CD14-positive monocyte (primary cell): ENCODE data around the gene TAF1B. TPM values are rescaled to one million over a fixed set of nuclear protein-coding genes. Genes with fewer than 3 reads are reported as not detected.

Experiments
- DNase-seq, 3 donors: peaks; one replicate each; pipeline ENCODE4 v3.0.0-alpha.2; 2011 to 2022
- H2AFZ ChIP-seq: 2 replicates; pipeline ENCODE4 v1.6.0; 2012; ENCODE audit warnings: mild to moderate bottlenecking, low read depth, low read length, inconsistent platforms; ENCODE audit not compliant: insufficient read depth, poor library complexity, severe bottlenecking
- H3K27ac ChIP-seq, 2 donors: 1 replicate in 1 of 2; 2 replicates in 1 of 2; pipeline ENCODE4 v1.5.1; 2012 to 2013; ENCODE audit warnings: low read length in 2 of 2, control low read depth in 1 of 2, inconsistent platforms in 1 of 2, low read depth in 1 of 2, mild to moderate bottlenecking in 1 of 2
- H3K27me3 ChIP-seq, 2 donors: one replicate each; pipeline versions ENCODE4 v1.6.0 to v1.6.1; 2011 to 2013; ENCODE audit warnings: low read length in 2 of 2; ENCODE audit not compliant: control insufficient read depth in 2 of 2, insufficient read depth in 2 of 2
- H3K36me3 ChIP-seq, 2 donors: replicated peaks in 1 of 2; 1 replicate in 1 of 2; 2 replicates in 1 of 2; pipeline versions ENCODE4 v1.5.1 to v1.6.1; 2012 to 2013; ENCODE audit warnings: low read length in 2 of 2, control low read depth in 1 of 2, inconsistent platforms in 1 of 2, mild to moderate bottlenecking in 1 of 2; ENCODE audit not compliant: insufficient read depth in 2 of 2, control insufficient read depth in 1 of 2
- H3K4me1 ChIP-seq, 2 donors: 1 replicate in 1 of 2; 2 replicates in 1 of 2; pipeline versions ENCODE4 v1.5.1 to v1.6.1; 2012 to 2013; ENCODE audit warnings: low read length in 2 of 2, control low read depth in 1 of 2, inconsistent platforms in 1 of 2, mild to moderate bottlenecking in 1 of 2, moderate library complexity in 1 of 2; ENCODE audit not compliant: insufficient read depth in 2 of 2, control insufficient read depth in 1 of 2
- H3K4me2 ChIP-seq: replicated peaks from 2 replicates; pipeline ENCODE3; 2012; ENCODE audit warnings: low read length, moderate library complexity, mild to moderate bottlenecking; ENCODE audit not compliant: poor library complexity, severe bottlenecking; ENCODE audit errors: extremely low read depth
- H3K4me3 ChIP-seq, 3 experiments: fragments of 200-600 bp in 1 of 3; sonication (generic) in 1 of 3; replicated peaks in 1 of 3; 1 replicate in 2 of 3; 2 replicates in 1 of 3; pipeline ENCODE4 v1.5.1; 2011 to 2013; ENCODE audit warnings: low read length in 3 of 3, mild to moderate bottlenecking in 3 of 3, control low read depth in 2 of 3, low read depth in 2 of 3, inconsistent platforms in 1 of 3, moderate library complexity in 1 of 3
- H3K79me2 ChIP-seq: 2 replicates; pipeline ENCODE4 v1.6.0; 2012; ENCODE audit warnings: mild to moderate bottlenecking, control low read depth, inconsistent platforms, low read length, moderate library complexity; ENCODE audit not compliant: insufficient read depth
- H3K9ac ChIP-seq: 2 replicates; pipeline ENCODE4 v1.6.0; 2017; ENCODE audit warnings: low read length, mild to moderate bottlenecking; ENCODE audit not compliant: insufficient read depth, poor library complexity, severe bottlenecking
- H3K9me3 ChIP-seq, 2 donors: replicated peaks in 1 of 2; 1 replicate in 1 of 2; 2 replicates in 1 of 2; pipeline versions ENCODE4 v1.5.1 to v1.6.1; 2012 to 2013; ENCODE audit warnings: low read length in 2 of 2, control low read depth in 1 of 2; ENCODE audit not compliant: control insufficient read depth in 1 of 2, insufficient read depth in 1 of 2
- H4K20me1 ChIP-seq: 2 replicates; pipeline ENCODE4 v1.6.0; 2012; ENCODE audit warnings: mild to moderate bottlenecking, low read length, control low read depth, moderate library complexity; ENCODE audit not compliant: insufficient read depth
- H3K27ac Mint-ChIP-seq, 7 donors: one replicate each; pipeline ENCODE4 v1.8.0; 2020; ENCODE audit warnings: mild to moderate bottlenecking in 7 of 7, mixed read lengths in 7 of 7, moderate library complexity in 6 of 7, inconsistent platforms in 2 of 7
- H3K27me3 Mint-ChIP-seq, 3 donors: one replicate each; pipeline ENCODE4 v1.8.0; 2021 to 2022; ENCODE audit warnings: low read depth in 3 of 3, mild to moderate bottlenecking in 3 of 3, mixed read lengths in 3 of 3, moderate library complexity in 3 of 3, inconsistent platforms in 1 of 3
- H3K36me3 Mint-ChIP-seq, 2 donors: one replicate each; pipeline ENCODE4 v1.8.0; 2020; ENCODE audit warnings: mixed read lengths in 2 of 2, inconsistent platforms in 1 of 2, mild to moderate bottlenecking in 1 of 2
- H3K4me1 Mint-ChIP-seq: one replicate; pipeline ENCODE4 v1.8.0; 2020; ENCODE audit warnings: mild to moderate bottlenecking, mixed read lengths
- H3K4me3 Mint-ChIP-seq, 2 donors: one replicate each; pipeline ENCODE4 v1.8.0; 2020; ENCODE audit warnings: mild to moderate bottlenecking in 2 of 2, mixed read lengths in 2 of 2, moderate library complexity in 1 of 2
- H3K9me3 Mint-ChIP-seq, 7 donors: one replicate each; pipeline ENCODE4 v1.8.0; 2020 to 2022; ENCODE audit warnings: mixed read lengths in 7 of 7, mild to moderate bottlenecking in 6 of 7, moderate library complexity in 6 of 7, inconsistent platforms in 2 of 7
- WGBS: methylation state at CpG from one replicate; pipeline ENCODE4 v1.1.5; 2013; ENCODE audit warnings: missing lambda C conversion rate; ENCODE audit not compliant: insufficient coverage; 5-methylcytosine and 5-hydroxymethylcytosine counted together
- intact Hi-C, 2 donors: fragments of 100-400 bp; cut with micrococcal nuclease; formaldehyde crosslinking; loops; one replicate each; pipeline versions ENCODE4 v1.15.0 to v1.15.1; 2023
- polyA plus RNA-seq, 3 donors: library from polyadenylated mRNA; depleted of rRNA in 1 of 3; unstranded in 2 of 3; stranded (reverse) in 1 of 3; fragments of 300-500 nt in 2 of 3; fragments of >200 nt in 1 of 3; fragmentation: Illumina TruSeq in 2 of 3; gene quantifications; 1 replicate in 2 of 3; 2 replicates in 1 of 3; pipeline ENCODE4 v1.2.3, GENCODE V29; 2012 to 2021
- TF ChIP-seq, protein P1 (sequence below): fragments of 200-600 bp; IDR thresholded peaks from one replicate; pipeline ENCODE4 v1.8.0; 2022; ENCODE audit warnings: antibody characterized with exemption, mild to moderate bottlenecking

The TAF1B gene
- polyA plus RNA-seq, 3 donors, result 6.0 to 8.4 (median 7.2) TPM

DNA sequence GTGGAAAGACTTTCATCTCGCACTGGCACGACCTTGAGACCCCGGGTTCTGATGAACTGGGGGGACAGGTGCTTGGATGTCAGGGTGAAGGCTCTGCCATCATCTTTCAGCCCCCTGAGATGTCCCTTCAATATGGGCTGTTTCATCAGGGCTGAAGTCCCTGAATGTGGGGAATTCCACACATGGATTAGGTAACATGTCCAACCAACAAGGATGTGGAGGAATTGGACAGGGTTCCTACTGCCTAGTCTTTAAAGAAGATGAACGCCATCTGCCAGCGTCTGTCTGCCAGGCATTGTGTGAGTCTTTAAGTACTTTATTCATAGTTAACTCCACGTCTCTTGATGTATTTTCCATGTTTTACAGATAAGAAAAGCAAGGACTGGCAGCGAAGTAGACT lies 102.3 kb downstream of the TAF1B start:
- intact Hi-C loops, result no loop called here
- Histone ChIP-seq H2AFZ (no peak overlapping the region), H3K27me3 (peaks cover 4 to 32% of the 10 kb centered on the region in 2 donors), H3K4me2 (no peak overlapping the region), H4K20me1 (no peaks in the 10 kb centered on the region), H3K4me1 (peaks cover 3% of the 10 kb centered on the region in 2 donors), H3K79me2 (no peaks in the 10 kb centered on the region), H3K36me3 (no peaks in the 10 kb centered on the region), H3K4me3 (no peak overlapping the region), H3K9ac (no peak overlapping the region), H3K9me3 (no peaks in the 10 kb centered on the region), H3K27ac (no peak overlapping the region)
- no peak overlapping the region for H3K4me3 Mint-ChIP-seq
- TF ChIP-seq, protein P1, sequence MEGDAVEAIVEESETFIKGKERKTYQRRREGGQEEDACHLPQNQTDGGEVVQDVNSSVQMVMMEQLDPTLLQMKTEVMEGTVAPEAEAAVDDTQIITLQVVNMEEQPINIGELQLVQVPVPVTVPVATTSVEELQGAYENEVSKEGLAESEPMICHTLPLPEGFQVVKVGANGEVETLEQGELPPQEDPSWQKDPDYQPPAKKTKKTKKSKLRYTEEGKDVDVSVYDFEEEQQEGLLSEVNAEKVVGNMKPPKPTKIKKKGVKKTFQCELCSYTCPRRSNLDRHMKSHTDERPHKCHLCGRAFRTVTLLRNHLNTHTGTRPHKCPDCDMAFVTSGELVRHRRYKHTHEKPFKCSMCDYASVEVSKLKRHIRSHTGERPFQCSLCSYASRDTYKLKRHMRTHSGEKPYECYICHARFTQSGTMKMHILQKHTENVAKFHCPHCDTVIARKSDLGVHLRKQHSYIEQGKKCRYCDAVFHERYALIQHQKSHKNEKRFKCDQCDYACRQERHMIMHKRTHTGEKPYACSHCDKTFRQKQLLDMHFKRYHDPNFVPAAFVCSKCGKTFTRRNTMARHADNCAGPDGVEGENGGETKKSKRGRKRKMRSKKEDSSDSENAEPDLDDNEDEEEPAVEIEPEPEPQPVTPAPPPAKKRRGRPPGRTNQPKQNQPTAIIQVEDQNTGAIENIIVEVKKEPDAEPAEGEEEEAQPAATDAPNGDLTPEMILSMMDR, result no peak
- H3K9me3 Mint-ChIP-seq, result peaks cover 0 to 7% (median 0%) of the 10 kb centered on the region in 7 donors
- peak overlapping the region in 1 of 7 donors; percentile 45 for H3K27ac Mint-ChIP-seq
- peaks cover 3 to 7% of the 10 kb centered on the region in 2 donors for H3K36me3 Mint-ChIP-seq
- no peak for DNase-seq
- peaks cover 31 to 61% (median 52%) of the 10 kb centered on the region in 3 donors for H3K27me3 Mint-ChIP-seq
- H3K4me1 Mint-ChIP-seq, result peaks cover 2% of the 10 kb centered on the region
- WGBS, result 100% methylated on average over 1 of the region's 7 CpGs

DNA sequence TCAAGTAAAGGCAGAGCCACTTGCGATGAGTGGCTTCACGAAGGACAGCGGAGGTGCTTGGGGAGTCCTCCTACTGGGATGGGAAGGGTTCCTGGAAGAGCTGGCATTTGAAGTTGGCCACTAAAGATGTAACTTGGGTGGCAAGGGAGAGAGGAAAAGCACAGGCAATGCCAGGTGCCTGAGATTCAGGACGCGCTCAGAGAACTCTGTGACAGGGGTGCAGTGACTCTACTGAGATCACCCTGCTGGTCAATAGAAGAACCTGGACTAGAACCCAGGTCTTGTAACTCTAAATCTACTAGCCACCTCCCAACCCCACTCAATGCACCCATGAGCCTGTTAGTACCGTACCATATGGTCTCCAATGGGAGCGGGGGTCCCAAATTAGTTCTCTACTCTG lies 102.8 kb downstream of the TAF1B start:
- peaks cover 0 to 8% (median 0%) of the 10 kb centered on the region in 7 donors for H3K9me3 Mint-ChIP-seq
- peaks cover 3% of the 10 kb centered on the region for H3K4me1 Mint-ChIP-seq
- peaks cover 4 to 33% of the 10 kb centered on the region in 2 donors for H3K27me3 ChIP-seq
- H2AFZ ChIP-seq, result no peak overlapping the region
- H3K4me2 ChIP-seq, result no peak overlapping the region
- no peak overlapping the region for H3K9ac ChIP-seq
- TF ChIP-seq, protein P1, result no peak
- H3K36me3 Mint-ChIP-seq, result peaks cover 3 to 7% of the 10 kb centered on the region in 2 donors
- no peaks in the 10 kb centered on the region for H4K20me1 ChIP-seq
- H3K4me3 Mint-ChIP-seq, result no peak overlapping the region
- peaks cover 31 to 61% (median 50%) of the 10 kb centered on the region in 3 donors for H3K27me3 Mint-ChIP-seq
- no peak for DNase-seq
- no peaks in the 10 kb centered on the region for H3K79me2 ChIP-seq
- no peaks in the 10 kb centered on the region for H3K36me3 ChIP-seq
- H3K9me3 ChIP-seq, result no peaks in the 10 kb centered on the region
- intact Hi-C loops, result no loop called here
- peaks cover 4 to 6% of the 10 kb centered on the region in 2 donors for H3K4me1 ChIP-seq
- WGBS, result 82% methylated on average over 7 of the region's 7 CpGs
- no peak overlapping the region for H3K27ac ChIP-seq
- no peak overlapping the region for H3K4me3 ChIP-seq
- no peak overlapping the region for H3K27ac Mint-ChIP-seq
